HCT116 (cell line): ENCODE measurements around the gene ICAM1.

Experiments used
- ATF3 ChIP-seq: IDR thresholded peaks from 2 replicates; pipeline ENCODE4 v1.6.1; 2012
- CEBPB ChIP-seq: IDR thresholded peaks from 2 replicates; pipeline ENCODE4 v1.6.1; 2012; ENCODE audit warnings: low read depth
- CTCF ChIP-seq, 3 experiments: fragments of 200-600 bp in 1 of 3; sonication (generic) in 1 of 3; IDR thresholded peaks in 2 of 3; conservative IDR thresholded peaks in 1 of 3; 2 replicates each; pipeline ENCODE4 v1.5.1; 2012 to 2017; ENCODE audit warnings: low read depth in 2 of 3, low read length in 2 of 3, antibody characterized with exemption in 1 of 3, borderline replicate concordance in 1 of 3, control low read depth in 1 of 3, mild to moderate bottlenecking in 1 of 3, mixed read lengths in 1 of 3, mixed run types in 1 of 3, moderate library complexity in 1 of 3; ENCODE audit not compliant: insufficient read depth in 1 of 3
- EGR1 ChIP-seq: IDR thresholded peaks from 2 replicates; pipeline ENCODE4 v1.6.1; 2012; ENCODE audit warnings: low read depth
- EZH2 ChIP-seq: fragments of 200-600 bp; sonication (generic); IDR thresholded peaks from 2 replicates; pipeline ENCODE4 v1.6.1; 2017; ENCODE audit warnings: antibody characterized with exemption, mixed run types
- EZH2phosphoT487 ChIP-seq: fragments of 200-600 bp; IDR thresholded peaks from 2 replicates; pipeline ENCODE4 v1.6.1; 2018; ENCODE audit warnings: antibody characterized with exemption, borderline replicate concordance
- MAX ChIP-seq: IDR thresholded peaks from 2 replicates; pipeline ENCODE4 v1.6.1; 2012
- POLR2A ChIP-seq: IDR thresholded peaks from 2 replicates; pipeline ENCODE4 v1.7.0; 2011; ENCODE audit warnings: borderline replicate concordance; ENCODE audit not compliant: insufficient read depth, insufficient read length; ENCODE audit errors: extremely low read depth
- POLR2AphosphoS5 ChIP-seq: IDR thresholded peaks from 2 replicates; pipeline ENCODE4 v1.6.1; 2011; ENCODE audit warnings: mild to moderate bottlenecking, low read depth, low read length, moderate library complexity
- RAD21 ChIP-seq: IDR thresholded peaks from 2 replicates; pipeline ENCODE4 v1.6.1; 2012; ENCODE audit warnings: low read depth, mild to moderate bottlenecking
- REST ChIP-seq: IDR thresholded peaks from 2 replicates; pipeline ENCODE4 v1.6.1; 2012; ENCODE audit warnings: low read depth
- SIN3A ChIP-seq: IDR thresholded peaks from 2 replicates; pipeline ENCODE4 v1.6.1; 2012; ENCODE audit warnings: low read depth
- SRF ChIP-seq: IDR thresholded peaks from 2 replicates; pipeline ENCODE4 v1.6.1; 2012; ENCODE audit warnings: low read depth
- TCF7L2 ChIP-seq: IDR thresholded peaks from 2 replicates; pipeline ENCODE4 v1.7.0; 2011; ENCODE audit warnings: borderline replicate concordance, inconsistent platforms; ENCODE audit not compliant: insufficient read depth, insufficient read length; ENCODE audit errors: extremely low read depth

- TF ChIP-seq CTCF (IDR thresholded peaks at IDR 0.05 in 2 of 3, conservative IDR thresholded peaks at IDR 0.05 in 1 of 3; ENCODE audit: borderline replicate concordance in 1 of 3, insufficient read depth in 1 of 3, low read depth in 2 of 3, low read length in 2 of 3) (no peak), EZH2phosphoT487 (no peak), REST (no peak), EZH2 (no peak), RAD21 (no peak), POLR2A (no peak), SIN3A (no peak), MAX (no peak), TCF7L2 (no peak), POLR2AphosphoS5 (no peak), ATF3 (no peak), SRF (no peak), CEBPB (no peak), EGR1 (no peak)
Observed at GRCh38 chr19:10316229-10317044, 45.5 kb downstream of the ICAM1 start.
